DND-41 (cell line): ENCODE results near the gene PLXDC1.

Experiments
- ATAC-seq: fragments of 200-7000 bp; cut with Tn5 transposase; 3 replicates; pipeline ENCODE4 v1.9.1; 2021; ENCODE audit warnings: low read depth; ENCODE audit not compliant: insufficient read depth
- DNase-seq: peaks from one replicate; pipeline ENCODE4 v3.0.0-alpha.2; 2020
- H2AFZ ChIP-seq: 2 replicates; pipeline ENCODE4 v1.6.0; 2012; ENCODE audit warnings: low read depth, low read length
- H3K27ac ChIP-seq: 2 replicates; pipeline ENCODE4 v1.5.1; 2012; ENCODE audit warnings: low read length, inconsistent platforms
- H3K27me3 ChIP-seq: fragments of 200-600 bp; sonication (generic); 2 replicates; pipeline ENCODE4 v1.6.0; 2012; ENCODE audit warnings: low read length, mild to moderate bottlenecking, inconsistent platforms; ENCODE audit not compliant: insufficient read depth, poor library complexity
- H3K36me3 ChIP-seq: 2 replicates; pipeline ENCODE4 v1.5.1; 2012; ENCODE audit warnings: low read length, inconsistent platforms; ENCODE audit not compliant: insufficient read depth
- H3K4me1 ChIP-seq: 2 replicates; pipeline ENCODE4 v1.5.1; 2012; ENCODE audit warnings: mild to moderate bottlenecking, low read length; ENCODE audit not compliant: insufficient read depth
- H3K4me2 ChIP-seq: 2 replicates; pipeline ENCODE4 v1.6.0; 2012; ENCODE audit warnings: mild to moderate bottlenecking, moderate library complexity, low read length, inconsistent platforms; ENCODE audit not compliant: insufficient read depth
- H3K4me3 ChIP-seq, 2 experiments: fragments of 200-600 bp in 1 of 2; shearing (Covaris generic) in 1 of 2; 2 replicates each; pipeline ENCODE4 v1.5.1; 2012 to 2016; ENCODE audit warnings: inconsistent platforms in 2 of 2, low read length in 2 of 2, mild to moderate bottlenecking in 2 of 2, low read depth in 1 of 2, moderate library complexity in 1 of 2
- H3K79me2 ChIP-seq: 2 replicates; pipeline ENCODE4 v1.6.0; 2012; ENCODE audit warnings: low read length, inconsistent platforms; ENCODE audit not compliant: insufficient read depth
- H3K9ac ChIP-seq: 2 replicates; pipeline ENCODE4 v1.6.0; 2012; ENCODE audit warnings: low read depth, mild to moderate bottlenecking, inconsistent platforms, low read length, moderate library complexity
- H3K9me3 ChIP-seq: 2 replicates; pipeline ENCODE4 v1.5.1; 2012; ENCODE audit warnings: low read length, moderate library complexity, mild to moderate bottlenecking, inconsistent platforms; ENCODE audit not compliant: insufficient read depth, severe bottlenecking
- H4K20me1 ChIP-seq: 2 replicates; pipeline ENCODE4 v1.6.0; 2012; ENCODE audit warnings: low read length; ENCODE audit not compliant: insufficient read depth
- CTCF ChIP-seq: IDR thresholded peaks from 2 replicates; pipeline ENCODE4 v1.5.1; 2012; ENCODE audit warnings: borderline replicate concordance, low read length, moderate library complexity, mild to moderate bottlenecking; ENCODE audit not compliant: poor library complexity, severe bottlenecking; ENCODE audit errors: extremely low read depth
- EZH2 ChIP-seq: IDR thresholded peaks from 3 replicates; pipeline ENCODE4 v1.6.1; 2012; ENCODE audit warnings: borderline replicate concordance, low read depth, mild to moderate bottlenecking, moderate library complexity, low read length, inconsistent platforms; ENCODE audit not compliant: severe bottlenecking

Gene PLXDC1

GRCh38 chr17:39144416-39144840, 7.0 kb downstream of the PLXDC1 start:
- no peaks in the 10 kb centered on the region for H3K36me3 ChIP-seq
- ATAC-seq: no peak

GRCh38 chr17:39143552-39144093, 7.8 kb downstream of the PLXDC1 start:
- Histone ChIP-seq H3K79me2 (no peaks in the 10 kb centered on the region), H3K4me2 (no peak overlapping the region), H3K27ac (no peak overlapping the region), H3K9ac (no peak overlapping the region), H3K9me3 (no peaks in the 10 kb centered on the region), H3K36me3 (no peaks in the 10 kb centered on the region), H3K4me1 (no peaks in the 10 kb centered on the region), H3K27me3 (no peaks in the 10 kb centered on the region), H4K20me1 (no peaks in the 10 kb centered on the region), H2AFZ (no peak overlapping the region), H3K4me3 (no peak overlapping the region)
- no peak for DNase-seq
- ATAC-seq: no peak
- TF ChIP-seq EZH2 (no peak), CTCF (no peak)

More at GRCh38 chr17:39144416-39144840, 7.0 kb downstream of the PLXDC1 start:
- TF ChIP-seq CTCF: no peak
- TF ChIP-seq EZH2: no peak
- Histone ChIP-seq H4K20me1 (no peaks in the 10 kb centered on the region), H3K4me2 (no peak overlapping the region), H3K27ac (no peak overlapping the region), H3K79me2 (no peaks in the 10 kb centered on the region), H3K9ac (no peak overlapping the region), H3K27me3 (peaks cover 5% of the 10 kb centered on the region), H3K4me1 (no peaks in the 10 kb centered on the region), H2AFZ (no peak overlapping the region), H3K4me3 (no peak overlapping the region), H3K9me3 (no peaks in the 10 kb centered on the region)
- no peak for DNase-seq

GRCh38 chr17:39141915-39142664, 9.3 kb downstream of the PLXDC1 start:
- DNase-seq: no peak
- Histone ChIP-seq H3K27me3 (no peaks in the 10 kb centered on the region), H3K79me2 (no peaks in the 10 kb centered on the region), H4K20me1 (no peaks in the 10 kb centered on the region), H3K4me2 (no peak overlapping the region), H3K4me3 (no peak overlapping the region), H2AFZ (no peak overlapping the region), H3K36me3 (no peaks in the 10 kb centered on the region), H3K9ac (no peak overlapping the region), H3K9me3 (no peaks in the 10 kb centered on the region), H3K4me1 (no peaks in the 10 kb centered on the region), H3K27ac (no peak overlapping the region)
- ATAC-seq: no peak
- TF ChIP-seq EZH2: no peak
- TF ChIP-seq CTCF: no peak
